D341Med (cell line): ENCODE data around the gene MOSMO.
A peak's percentile ranks its signal among the peaks of the same experiment; 100 is the strongest.

Experiments used
- DNase-seq: peaks from one replicate; pipeline ENCODE4 v3.0.0; 2012; ENCODE audit warnings: low spot score

The MOSMO gene

DNA sequence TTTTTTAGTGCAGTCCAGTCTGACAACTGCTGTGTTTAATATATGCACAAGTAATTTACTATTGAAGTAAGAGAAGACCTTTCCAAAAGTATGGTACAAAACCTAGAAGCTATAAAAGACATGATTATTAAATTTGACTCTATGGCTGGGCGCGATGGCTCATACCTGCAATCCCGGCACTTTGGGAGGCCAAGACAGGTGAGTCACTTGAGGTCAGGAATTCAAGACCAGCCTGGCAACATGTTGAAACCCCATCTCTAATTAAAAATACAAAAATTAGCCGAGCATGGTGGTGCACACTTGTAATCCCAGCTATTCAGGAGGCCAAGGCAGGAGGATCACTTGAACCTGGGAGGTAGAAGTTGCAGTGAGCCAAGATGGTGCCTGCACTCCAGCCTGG lies 43.1 kb downstream of the MOSMO start:
- no peak for DNase-seq

DNA sequence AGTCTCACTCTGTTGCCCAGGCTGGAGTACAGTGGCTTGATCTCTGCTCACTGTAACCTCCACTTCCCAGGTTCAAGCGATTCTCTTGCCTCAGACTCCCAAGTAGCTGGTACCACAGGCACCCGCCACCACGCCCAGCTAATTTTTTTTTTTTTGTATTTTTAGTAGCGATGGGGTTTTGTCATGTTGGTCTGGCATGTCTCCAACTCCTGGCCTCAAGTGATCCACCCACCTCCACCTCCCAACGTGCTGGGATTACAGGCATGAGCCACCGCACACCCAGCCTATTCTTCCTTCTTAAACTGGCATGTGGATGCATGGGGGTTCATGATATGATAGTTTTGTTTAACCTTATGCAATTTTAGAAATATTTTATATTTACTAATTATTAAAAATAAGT lies 45.1 kb downstream of the MOSMO start:
- no peak for DNase-seq

DNA sequence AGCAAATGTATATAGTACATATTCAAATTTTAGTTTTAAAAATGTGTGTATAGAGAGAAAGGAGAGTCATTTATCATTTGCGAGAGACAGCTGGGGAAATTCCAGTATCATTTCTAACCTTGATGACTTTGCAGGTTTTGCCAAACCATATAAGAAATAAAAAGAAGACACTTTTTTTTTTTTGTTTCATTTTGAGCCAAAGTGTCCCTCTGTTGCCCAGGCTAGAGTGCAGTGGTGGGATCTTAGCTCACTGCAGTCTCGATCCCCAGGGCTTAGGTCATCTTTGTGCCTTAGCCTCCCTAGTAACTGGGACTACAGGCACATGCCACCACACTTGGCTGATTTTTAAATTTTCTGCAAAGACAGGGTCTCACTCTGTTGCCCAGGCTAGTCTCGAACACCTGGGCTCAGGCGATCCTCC lies 46.0 kb downstream of the MOSMO start:
- DNase-seq, result no peak

DNA sequence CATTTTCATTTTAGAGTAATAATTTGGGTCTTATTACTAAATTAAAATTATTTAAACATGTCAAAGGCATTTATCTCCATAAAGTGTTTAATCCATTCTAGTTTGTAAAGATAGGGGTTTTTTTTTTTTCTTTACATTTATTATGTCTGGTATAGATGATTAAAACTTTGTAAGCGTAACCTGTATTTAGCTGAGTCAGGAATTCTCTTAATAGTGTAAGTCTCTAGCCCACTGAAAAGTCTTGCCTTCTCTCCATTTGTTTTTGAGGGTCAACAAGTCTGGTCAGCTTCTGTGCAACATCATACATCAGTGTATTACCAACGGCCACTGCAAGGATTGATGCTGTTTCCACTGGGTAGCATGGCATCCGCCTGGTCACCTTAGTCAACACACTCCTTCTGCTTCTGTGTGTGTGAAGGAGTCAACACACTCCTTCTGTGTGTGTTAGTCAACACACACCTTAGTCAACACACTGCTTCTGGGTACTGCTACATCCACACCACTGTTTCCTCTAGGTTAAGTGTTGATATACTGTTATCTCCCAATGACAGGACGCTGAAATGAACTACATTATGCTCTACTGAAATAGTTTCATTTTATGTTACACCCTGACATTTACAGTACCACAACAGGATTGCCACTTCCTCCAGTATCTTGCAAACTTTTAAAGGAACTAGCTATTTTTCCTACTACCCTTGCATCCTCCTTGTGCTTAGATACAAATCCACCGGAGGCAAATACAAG lies 47.1 kb downstream of the MOSMO start:
- no peak for DNase-seq

DNA sequence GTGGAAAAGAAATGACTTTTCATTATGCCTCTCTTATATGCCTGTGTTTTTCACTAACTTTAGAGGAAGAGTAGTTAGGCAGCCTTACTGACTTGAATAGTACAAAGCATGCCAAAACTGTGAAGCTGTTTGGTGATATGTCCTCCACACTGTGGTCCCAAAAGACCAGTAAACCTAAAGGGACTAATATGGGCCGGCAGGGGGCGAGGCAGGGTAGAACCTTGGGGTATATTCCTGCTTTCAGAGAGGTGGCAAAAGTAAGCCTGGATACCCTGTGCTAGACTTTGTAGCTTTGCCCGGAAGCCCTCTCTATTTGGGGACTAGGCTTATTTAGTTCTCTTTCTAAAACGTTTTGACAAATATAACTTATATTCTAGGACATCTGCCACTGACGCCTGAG lies 48.0 kb downstream of the MOSMO start:
- DNase-seq, result peak; percentile 53

DNA sequence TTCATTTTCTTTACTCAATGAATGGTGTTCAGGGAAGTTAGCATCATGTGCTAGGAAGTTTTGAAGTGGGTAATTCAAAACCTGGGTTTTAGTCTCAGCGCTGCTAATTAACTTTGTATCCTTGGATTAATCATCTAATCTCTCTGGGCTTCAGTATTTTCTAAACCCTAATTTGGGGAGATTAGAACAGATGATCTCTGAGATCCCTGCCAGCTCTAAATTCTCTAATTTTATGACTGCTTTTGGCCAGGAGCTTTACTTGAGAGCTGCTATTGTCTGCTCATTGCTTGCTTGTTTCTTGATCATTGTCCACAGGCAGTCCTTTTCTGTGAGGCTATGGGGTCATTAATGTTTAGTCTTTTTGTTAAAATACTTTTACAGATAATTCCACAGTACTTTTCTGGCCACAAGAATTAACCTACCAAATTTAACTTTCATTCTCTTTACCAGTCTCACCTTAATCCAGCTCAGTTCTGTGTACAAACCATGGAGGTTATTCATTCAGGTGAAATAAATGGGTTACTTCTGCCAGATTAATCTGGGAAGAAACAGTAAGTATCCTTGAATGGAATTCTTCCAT lies 56.1 kb downstream of the MOSMO start:
- DNase-seq, result peak; percentile 36

DNA sequence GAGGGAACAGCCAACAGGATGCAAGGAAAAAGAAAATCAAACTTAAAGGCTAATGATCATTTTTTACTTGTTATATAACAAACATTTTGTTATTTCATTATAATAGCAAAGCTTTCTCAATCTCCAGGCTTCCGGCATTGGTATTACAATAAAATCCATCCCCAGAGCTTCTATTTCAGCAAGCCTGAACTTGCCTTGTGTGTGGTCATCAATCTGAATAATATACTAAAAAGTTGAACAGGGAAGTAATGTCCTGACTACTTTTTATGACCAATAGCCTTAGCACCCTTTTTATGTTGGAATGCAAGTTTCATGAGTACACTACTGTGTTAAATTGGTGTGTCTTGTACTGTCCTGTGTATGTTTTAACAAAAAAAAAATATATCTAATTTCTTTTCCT lies 57.3 kb downstream of the MOSMO start:
- DNase-seq, result no peak

DNA sequence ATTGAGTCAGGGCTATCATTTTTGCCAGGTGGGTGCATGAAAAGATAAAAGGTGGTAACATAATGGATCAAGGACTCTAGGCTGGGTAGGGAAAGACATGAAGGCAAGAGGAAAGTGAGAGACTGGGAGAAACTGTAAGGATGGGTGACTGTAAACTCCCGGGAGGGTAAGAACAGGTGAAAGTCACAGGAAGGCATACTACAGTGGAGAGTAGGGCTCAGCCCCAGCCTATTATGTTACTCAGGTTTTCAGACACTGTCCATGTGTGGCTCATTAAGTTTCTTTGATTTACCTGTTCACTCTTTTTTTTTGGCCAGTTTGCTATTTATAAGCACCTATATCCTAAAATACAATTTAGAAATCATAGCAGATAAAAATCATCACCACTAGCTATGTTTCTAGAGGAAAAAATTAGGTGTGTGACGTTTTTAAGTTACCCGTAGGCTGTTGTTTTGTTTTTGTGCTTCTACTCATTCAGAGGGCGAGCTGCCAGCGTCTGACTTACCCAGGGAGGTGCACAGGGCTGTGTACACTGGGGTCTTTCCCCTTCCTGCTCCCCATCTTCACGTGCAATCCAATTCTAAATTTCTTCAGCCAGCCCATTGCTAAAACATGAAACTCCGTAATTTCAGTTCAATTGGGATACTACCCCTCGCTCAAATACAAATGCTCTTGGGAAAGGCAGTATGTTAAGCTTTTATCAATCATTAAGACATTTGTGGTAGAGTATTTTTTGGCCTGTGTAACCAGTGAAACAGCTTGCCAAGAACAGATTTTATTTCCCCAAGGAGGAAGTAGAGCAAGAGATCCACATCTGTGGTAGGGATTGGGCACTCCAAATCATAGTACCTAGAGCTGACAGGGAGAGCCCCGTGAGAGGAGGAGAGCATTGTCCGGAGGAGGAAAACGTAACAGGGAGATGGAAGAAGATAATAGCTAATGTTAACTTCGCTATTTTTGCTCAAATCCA lies 62.7 kb downstream of the MOSMO start:
- DNase-seq, result peak; percentile 47

DNA sequence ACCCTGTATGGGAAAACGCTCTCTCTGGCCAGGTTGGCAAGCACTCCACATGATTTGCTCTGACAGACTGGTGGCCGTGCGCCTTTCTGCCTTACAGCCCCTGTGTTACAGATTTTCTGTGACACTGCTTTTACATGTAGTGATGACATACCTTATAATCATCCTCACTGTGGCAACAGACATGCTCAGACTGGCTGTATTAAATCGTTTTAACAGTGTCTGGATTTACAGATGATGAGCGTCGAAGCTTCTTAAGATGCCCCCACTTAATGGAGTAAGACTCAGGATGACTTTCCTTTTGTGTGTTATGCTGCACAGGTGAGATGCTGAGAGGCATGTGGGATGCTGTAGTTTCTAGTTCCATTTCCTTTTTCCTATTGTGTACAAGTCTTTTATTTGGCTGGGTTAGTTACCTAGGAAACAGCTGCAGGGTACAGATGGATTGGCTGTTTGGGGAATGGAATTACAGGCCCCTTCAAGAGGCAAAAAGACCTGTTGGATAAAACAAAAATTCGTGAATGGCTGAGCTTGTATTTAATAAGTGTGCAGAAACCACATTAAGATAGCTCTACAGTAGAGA lies 63.5 kb downstream of the MOSMO start:
- DNase-seq, result no peak

DNA sequence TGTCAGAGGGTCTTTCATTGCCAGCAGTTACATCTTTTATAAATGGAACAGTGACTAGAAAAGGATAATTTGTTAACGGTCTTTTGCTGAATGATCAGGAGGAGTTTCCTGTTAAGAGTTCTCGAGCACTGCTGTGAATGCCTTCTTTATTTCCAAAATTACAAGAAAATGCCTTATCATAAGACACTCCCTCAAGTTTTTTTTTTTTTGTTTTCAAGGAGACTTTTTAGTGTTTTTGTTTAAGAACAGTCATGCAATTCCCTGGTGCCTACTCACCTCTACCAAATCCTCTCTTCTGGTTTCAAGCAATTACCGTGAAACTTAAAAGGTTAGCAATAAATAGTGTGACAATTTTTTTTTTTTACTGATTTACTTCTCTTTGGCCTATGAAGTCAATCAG lies 65.4 kb downstream of the MOSMO start:
- no peak for DNase-seq

DNA sequence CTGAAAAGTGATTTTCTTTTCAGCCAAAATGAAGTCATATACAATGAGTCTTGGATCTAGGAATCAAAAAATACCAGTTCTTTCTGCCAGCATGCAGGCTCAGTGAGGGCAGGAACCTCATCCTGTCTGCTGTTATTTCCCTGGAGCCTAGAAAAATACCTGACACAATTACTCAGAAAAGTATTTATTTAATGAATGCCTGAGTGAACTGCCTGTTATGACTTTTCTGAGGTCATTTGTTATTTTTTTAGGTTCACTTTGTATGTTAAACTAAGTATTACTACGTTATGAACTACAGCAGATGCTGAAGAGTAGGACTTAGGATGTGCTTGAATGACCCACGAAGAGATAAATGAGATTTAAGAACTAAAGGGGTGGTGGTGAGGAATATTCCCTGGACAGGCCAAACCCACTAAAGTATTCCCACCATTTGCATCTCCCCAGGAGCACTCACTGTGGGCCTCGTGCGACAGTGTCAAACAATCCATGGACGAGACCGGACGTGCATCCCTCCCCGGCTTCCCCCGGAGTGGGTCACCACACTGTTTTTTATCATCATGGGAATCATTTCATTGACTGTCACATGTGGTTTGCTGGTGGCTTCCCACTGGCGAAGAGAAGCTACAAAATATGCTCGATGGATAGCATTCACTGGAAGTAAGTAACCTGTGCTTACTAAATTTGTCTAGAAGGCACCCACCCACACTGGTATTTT lies 67.3 kb downstream of the MOSMO start:
- no peak for DNase-seq

DNA sequence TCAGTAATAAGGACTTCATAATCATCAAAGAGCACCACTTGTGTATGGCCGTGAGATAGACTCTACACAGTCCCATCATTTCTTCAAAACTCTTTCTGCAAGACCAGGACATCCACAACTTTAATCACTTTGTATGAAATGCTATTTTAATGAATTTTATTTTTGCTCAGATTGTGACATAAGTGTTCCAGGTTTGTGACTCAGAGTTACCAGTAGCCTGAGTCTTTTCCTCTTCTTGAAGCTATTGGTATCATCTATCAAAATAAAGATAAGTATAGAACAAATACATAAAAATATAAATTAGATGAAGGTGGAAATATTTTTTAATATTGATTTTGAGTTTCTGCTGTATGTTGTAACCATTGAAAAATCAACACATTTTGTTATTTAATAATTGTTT lies 67.9 kb downstream of the MOSMO start:
- no peak for DNase-seq

DNA sequence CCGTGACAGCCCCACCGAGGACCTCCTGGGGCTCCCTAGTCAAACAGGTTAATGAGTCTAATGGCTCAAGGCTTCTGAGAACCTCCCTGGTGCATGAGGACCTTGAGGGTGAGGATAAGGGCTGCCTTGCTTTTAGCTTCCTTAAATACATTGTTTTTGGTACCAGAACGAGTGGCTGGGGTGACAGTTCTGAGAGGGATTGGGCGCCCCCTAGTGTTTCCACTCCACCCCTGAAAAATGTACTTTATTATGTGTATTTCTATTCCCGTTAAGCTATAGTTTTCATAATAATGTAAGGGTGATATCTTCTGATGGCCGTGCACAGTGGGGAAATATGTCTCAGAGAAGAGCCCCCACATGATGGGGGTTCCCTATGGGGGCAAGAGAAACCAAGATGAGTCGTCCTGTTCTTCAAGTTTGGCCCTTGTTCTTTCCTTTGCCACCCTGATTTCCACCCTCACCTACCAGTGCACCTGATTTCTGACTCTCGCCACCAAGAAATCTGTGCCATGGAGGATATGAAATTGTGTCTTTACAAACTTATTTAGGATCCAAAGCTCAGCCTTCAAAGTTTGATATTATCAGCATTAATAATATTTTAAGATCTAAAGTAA lies 69.9 kb downstream of the MOSMO start:
- peak; percentile 70 for DNase-seq

DNA sequence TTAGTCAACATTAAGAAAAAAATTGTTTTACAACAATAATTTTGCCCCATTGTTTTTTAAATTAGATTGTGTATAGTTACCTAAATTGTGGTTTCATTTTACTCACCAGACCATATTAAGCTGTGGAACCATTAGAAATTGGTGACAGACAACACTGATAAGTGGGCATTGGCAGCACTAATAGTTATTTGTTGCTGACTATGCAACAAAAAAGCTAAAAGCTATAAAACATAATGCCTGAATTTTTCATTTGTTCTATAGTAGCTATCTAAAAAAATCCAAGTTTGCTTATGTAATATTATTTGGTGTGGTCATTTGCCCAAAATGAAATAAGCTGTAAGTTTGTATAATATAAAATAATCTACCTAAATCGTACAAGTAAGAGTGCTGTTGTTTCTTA lies 70.7 kb downstream of the MOSMO start:
- DNase-seq, result no peak

DNA sequence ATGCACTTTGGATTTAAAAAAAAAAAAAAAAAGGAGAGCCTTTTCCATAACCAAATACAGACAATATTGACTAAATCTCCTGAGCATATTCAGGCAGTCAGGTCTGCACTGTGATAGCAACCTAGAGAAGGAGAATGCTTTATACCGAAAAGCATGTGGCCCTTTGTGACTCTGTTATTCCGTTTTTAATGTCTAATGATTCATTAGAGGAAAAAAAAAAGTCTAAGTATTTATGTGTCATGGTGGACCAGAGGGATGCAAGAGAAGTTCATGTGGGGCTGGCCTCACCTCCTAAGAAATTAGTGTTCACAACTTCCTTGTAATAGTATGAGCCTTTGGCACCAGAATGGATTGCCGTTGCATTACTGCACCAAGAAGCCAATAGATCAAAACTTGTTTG lies 73.1 kb downstream of the MOSMO start:
- no peak for DNase-seq

DNA sequence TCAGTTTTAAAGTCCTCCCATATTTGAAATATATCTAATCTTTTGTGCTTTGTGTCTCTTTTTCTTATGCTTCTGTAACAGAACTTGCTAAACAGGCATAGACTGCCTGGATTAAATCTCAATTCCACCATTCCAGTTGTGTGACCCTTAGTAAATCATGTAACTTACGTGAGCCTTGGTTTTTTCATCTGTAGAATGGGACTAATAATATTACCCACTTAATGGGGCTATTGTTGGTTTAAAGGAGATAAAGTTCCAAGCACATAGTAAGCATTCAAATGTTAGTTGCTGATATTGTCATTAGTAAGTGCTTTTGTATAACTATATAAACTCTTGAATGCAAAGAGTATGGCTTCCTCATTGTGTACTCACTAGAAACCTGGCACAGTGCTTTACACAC lies 78.5 kb downstream of the MOSMO start:
- DNase-seq, result no peak

DNA sequence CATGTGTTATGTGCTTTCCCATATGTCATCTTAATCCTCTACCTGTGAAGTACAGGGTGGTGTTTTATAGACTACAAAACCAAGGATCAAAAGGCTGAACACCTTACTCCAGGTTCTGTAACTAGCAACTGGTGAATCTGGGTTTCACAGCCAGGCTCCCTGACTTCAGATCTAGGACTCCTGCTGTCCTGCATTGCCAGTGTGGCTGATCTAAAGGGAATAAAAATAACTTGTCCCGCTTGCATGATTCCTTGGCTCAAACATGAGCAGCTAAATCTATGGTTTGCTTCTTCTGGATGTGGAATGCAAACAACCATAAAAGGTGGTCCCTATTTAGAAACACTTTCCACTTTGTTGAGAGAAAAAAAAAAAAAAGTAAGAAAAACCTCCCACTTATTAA lies 80.7 kb downstream of the MOSMO start:
- no peak for DNase-seq

DNA sequence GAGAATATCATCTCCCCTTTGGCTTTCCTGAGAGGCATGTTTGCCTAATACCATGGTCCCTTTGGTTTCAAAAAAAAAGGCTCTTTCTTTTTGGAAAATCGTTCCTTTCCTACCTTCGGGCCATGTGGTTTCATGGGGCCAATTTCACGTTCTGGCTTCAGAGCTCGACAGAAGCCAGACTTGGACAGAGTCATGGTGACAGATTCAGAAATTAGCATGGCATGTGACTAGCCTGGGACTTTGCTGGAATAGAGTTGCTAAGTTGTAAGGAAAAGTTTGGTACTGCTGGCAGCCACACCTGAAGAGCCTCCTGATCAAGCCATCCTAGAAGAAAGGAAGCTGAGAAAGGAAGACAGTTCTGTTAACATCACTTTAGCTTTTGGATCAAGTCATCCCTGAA lies 82.0 kb downstream of the MOSMO start:
- no peak for DNase-seq

DNA sequence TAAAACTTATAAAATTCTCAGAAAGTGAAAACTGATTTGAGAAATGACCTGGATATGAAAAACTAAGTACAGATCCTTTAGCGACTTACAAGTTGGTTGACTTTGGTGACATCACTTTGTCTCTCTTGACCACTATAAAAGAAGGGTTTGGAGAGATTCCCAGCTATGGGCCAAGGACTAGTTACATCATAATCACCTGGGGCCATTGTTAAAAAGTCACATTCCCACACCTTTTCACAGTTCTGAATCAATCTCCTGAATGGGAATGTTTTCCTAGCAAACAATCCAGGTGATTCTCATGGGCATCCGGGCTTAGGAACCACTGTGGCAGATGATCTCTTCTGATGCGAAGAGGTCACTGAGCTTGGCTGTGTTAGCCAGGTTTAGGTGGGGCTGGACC lies 83.8 kb downstream of the MOSMO start:
- DNase-seq, result no peak

DNA sequence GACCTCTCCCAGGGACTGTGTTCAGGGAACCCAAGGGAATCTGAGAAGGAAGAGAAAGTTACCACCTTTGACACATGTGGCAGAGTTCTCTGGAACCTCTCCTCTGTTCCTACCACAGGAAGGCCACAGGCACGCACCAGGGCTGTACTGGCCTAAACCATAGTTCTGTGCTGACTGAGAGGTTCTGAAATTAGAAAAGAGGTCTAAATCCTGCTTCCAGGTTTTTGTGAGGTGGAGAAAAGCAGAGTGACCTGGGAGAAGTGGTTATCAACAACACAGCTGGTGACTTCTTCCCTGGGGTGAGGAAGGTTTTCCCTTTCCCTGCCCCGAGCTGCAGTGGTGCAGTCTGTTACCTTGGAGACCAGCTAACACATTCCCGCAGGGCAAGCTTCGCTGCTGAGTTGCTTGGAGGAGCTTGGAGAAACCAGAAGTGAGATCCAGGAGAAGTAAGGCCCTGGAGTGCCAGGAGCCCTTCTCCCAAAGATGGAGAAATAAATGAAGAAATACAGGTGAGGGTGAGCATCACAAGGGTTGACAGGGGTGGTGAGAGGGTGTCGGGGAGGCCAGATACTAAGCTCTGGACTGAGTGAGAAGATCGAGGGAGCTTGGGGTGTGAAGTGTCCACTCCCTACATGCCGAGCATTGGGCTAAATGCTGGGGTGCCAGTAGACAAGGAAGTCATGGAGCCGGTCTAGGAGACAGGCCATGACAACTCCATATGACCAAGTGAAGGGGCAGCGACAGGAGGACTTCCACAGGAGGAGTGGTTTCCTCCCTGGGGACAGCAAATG lies 84.4 kb downstream of the MOSMO start, which contains the start of gene VWA3A:
Gene VWA3A (plus strand): TSS at position 399 of the 791 bp plus-strand sequence. CDS start 97 bp downstream, at position 496.
- no peak for DNase-seq

DNA sequence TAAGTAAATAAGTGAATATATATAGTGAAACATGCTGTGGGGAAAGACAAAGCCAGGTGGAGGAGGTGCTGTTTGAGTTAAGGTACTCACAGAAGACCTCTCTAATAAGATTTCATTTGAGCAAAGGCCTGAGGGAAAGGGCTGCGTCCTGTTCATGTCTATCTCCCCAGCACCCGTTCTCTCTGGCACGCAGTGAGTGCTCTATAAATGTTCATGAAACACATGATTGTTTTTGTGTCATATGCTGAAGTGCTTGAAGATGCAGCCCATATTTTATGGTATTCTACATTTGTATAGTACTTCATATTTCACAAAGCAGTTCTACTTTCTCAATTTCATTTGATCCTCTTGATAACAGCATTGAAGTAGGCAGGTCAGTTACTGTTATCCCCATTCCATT lies 85.4 kb downstream of the MOSMO start:
- no peak for DNase-seq
